Stimulated activated CD4-positive, alpha-beta T cell treated with anti-CD3 and anti-CD28 coated beads, TNF-alpha, amount 100 ng/mL, for 4 hours (primary cell): ENCODE measurements around the gene AKT2.

Source experiments
- DNase-seq, 3 experiments: peaks; one replicate each; pipeline ENCODE4 v3.0.0-alpha.2; 2020; ENCODE audit warnings: low read depth in 3 of 3

The AKT2 gene

DNA sequence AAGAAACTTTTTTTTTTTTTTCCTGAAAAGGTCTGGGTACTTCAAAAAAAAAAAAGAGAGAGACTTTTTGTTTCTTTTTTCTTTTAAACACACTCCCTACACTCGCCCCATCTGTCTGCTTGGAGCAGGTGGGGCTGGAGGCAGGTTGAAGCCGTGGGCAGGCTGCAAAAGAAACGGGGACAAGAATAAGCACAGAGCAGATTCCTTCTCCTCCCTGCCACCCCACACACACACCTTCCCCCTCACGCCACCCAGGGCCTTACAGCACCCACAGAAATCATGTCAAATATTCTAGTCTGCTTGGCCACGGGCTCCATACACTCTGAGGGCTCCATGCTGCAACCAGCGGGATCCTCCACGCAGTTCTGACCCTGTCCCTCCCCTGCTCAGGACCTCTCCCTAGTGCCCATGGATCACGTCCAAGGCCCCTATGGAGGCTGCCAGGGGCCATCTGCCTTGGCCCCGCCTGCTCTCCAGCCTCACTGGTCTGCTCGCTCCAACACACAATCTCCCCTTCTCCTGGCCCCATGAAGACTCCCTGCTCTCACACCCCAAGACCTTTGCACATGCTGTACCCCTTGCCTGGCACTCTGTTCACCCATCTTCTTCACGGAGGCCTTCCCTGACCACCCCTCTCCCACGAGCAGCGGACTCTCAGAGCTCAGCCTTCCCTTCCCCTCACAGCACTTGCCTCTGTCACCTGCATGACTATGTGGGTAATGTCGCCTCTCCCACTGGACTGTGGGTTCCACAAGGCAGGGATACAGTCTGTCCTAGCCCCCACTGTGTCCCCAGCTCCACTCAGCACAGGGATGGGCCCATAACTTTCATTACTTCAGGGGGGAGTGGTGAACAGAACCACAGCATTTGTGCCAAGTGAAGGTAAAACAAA lies 11.4 kb downstream of the AKT2 start:
- no peak for DNase-seq

DNA sequence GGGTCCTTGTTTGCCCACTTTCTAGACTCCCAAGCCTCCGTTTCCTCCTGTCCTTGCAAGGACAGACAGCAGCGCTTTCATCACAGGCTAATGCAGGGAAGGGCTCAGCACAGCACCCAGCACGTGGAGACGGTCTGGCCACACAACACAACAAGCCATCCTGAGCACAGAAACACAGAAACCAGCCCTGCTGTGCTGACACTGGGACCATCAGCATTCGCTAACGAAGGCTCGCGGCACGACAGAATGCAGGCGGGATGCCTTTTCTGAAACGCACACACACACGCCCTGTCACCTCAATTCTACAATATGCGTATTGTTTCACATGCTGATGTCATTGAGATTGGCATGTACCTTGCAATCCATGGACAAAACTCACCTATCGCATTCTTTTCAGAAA lies 12.9 kb downstream of the AKT2 start:
- no peak for DNase-seq

DNA sequence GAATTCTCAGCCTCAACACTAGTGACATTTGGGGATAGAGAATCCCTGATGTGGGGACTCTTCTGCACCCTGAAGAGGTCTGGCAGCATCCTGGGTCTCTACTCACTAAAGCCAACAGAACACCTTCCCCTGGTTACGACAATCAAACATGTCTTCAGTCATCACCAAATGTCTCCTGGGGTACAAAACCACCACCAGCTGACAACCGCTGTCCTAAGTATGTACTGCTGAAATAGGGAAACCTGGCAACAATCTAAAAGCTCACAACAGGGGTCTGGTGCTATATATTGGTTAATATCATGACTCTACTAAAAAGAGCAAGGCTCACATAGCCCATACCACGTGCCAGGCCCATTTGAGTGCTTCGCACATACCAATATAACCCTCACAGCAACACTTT lies 13.4 kb downstream of the AKT2 start:
- no peak for DNase-seq

DNA sequence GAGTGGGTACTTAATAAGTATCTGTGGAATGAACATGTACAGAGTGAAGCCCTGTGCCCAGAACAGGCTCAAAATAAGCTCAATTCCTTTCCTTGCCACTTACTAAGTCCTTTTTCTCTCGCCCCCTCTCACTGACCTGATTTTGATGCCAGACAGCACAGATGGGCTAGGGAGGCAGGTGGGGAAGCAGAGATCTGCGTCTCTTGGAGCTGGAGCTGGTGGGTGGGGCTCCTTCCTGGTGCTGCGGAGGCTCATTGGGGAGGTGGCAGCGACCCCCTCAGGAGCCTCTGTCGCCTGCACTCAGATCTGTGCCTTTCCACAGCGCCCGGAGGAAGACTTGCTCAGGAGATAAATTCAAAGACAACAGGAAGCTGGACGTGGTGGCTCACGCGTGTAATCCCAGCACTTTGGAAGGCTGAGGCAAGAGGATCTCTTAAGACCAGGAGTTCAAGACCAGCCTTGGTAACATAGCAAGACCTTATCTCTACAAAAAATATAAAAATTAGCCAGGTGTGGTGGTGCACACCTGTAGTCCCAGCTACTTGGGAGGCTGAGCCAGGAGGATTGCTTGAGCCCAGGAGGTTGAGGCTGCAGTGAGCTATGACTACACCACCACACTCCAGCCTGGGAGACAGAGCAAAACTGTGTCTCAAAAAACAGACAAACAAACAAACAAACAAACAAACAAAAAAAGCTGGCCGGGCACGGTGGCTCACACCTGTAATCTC lies 14.6 kb downstream of the AKT2 start:
- DNase-seq, result no peak

DNA sequence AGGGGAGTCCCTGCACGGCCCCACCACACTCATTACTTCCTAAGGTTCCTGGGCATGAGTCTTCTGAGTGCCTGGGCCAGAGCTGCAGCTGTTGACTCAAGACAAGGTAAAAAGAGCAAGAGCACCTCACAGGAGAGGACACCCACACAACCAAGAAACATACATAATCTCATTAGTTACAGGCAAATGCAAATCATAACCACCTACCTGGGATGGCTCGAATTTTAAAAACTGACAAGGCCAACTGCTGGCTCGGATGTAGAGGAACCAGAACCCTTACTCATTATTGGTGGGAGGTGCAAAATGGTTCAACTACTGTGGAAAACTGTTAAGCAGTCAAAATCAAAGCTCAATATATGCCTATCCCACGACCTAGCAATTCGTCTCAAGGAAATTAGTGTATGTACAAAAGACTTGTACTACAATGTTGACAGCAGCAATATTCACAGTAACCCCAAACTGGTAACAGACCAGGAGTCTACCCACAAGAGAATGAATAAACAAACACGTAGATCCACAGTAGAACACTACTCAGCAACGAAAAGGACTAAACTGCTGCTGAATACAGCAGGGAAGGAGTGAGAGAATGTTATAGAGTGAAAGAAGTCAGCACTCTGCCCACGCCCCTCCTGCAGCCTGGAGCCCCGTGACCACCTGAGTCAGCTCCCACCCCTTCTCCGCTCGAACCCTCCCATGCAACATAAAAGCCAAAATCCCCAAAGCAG lies 15.8 kb downstream of the AKT2 start:
- no peak for DNase-seq

DNA sequence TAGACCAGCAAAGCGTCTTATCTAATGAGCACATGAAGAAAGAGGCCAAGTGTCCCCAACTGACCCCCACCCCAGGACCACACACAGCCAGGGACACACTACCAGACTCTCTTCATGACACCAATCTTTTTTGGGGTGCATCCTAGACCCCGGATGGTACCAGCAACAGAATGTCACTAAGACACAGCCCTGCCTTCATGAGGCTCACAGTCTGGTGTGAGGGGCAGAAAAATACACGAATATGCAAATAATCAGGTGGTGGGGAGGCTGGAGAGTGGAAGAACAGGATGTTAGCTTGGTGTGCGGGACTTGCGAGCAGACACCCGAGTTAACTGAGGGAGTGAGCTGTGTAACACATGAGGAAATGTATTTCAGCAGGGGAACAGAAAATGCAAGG lies 17.5 kb downstream of the AKT2 start:
- no peak for DNase-seq

DNA sequence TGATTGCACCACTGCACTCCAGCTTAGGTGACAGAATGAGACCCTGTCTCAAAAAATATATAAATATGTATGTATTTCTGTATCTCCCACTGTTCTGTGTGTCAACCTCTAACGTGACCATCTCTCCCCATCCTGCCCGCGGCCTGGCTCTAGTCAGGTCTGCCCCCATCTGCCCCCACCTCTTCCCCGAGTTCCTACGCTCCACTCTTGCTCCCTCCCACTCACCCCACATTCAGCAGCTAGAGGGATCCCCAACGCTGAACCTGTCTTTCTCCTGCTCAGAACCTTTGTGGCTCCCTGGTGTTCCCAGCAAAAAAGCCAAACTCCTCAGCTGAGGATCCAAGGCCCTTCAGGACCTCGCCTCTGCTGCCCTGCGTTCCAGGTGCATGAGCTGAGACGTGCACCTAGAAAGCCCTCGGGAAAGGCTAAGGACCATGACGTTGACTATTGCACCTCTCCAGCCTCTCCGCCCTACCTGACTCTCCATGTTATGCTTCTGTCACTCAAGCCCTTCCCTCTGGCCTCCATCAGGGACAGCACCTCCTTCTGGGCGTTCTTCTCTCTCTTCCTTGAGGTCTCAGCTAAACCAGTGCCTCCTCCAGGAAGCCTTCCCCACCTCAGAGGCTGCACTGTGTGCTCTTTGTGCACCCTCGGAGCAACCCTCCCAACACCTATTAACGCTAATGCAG lies 18.1 kb downstream of the AKT2 start:
- DNase-seq, result no peak

DNA sequence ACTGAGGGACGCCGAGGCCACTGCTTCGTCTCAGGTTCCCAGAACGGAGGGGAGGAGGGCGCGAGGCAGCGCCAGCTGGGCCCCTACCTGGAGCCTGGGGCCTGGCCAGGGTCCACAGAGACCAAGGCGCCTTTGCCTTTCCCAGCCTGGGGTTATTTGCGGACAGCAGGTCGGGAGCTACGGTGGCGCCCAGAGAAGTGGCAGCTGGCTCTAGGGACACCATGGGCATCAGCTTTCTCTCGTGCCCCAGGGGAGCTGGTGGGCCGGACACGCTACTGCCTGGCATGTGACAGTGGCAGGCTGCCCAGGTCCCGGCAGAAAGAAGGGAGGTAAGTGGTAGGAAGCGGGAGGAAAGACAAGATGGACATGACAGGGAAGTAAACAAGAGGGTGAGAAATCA lies 19.0 kb downstream of the AKT2 start:
- no peak for DNase-seq

DNA sequence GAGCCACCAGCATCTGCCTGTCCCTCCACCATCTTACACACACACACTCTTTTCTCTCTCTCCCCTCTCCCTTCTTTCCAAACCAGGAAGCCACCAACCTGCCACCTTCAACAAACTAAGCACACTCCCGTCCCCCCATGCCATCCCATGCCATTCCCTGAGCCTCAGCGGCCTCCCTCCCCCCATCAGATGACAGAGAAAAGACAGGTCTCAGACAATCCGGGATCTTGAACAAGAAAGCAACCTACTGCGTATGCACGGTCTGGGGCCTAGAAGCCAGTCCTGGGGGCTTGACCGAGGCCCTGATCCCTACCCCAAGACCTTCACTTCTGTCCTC lies 19.4 kb downstream of the AKT2 start:
- no peak for DNase-seq

DNA sequence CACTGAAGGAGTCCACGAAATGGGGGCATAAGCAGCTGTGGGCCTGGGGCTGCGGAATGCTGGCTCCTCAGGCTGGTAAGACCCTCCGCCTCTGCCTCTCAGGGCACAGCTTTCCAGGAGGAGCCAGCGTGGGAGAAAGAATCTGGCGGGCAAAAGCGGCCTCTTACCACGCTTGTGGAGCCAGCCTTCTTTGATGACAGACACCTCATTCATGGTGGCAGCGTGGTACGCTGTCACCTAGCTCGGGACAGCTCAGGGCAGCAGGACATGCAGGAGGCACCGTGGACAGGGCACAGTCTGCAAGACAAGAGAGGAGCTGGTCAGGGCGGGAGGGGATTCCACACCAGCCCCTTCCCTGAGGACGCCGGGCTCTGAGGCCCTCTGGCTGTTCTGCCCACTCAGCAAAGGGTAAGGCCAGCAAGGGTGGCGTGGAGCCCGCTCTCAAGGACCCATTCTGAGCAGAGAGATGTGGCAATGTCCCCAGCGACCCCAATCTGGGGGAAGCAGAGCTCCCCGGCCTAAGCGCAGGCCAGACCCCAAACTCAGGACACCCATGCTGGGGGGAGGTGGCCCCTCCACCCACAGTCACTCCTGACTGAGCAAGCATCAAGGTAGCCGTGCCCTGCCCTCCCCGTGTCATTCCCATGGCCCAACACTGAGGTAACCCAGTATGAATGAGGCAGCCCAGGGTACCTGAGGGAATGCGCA lies 19.9 kb downstream of the AKT2 start:
- DNase-seq, result no peak

DNA sequence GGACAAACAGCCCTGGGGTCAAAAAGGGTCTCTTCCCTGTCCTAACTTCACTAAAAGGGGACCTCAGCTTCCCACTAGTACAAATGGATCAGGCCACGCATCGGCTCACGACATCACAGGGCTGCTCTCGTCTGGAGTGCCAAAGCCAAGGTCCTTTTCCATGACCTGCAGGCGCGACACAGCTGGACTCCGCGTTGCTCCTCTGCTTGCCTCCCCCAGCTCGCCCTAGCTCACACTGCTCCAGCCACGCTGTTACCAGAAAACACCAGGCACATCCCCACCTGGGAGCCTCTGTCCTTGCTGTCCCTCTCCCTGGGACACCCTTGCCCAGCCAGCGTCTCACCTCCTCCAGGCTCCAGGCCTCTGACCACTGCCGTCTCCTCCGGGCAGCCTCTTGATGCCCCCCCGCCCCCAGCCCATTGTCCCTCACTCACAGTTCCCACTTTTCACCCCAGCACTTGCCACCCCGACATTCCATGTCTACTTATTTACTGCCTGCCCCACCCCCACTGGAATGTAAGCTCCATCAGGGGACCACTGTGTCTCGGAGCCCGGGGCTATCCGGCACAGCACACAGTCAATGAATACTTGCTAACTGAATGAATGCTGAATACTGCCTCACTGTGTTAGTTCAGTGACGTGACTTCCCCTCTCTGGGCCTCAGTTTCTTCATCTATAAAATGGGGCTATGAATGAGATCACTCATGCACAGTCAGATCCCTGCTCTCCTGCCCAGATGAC lies 20.7 kb downstream of the AKT2 start:
- DNase-seq, result no peak

DNA sequence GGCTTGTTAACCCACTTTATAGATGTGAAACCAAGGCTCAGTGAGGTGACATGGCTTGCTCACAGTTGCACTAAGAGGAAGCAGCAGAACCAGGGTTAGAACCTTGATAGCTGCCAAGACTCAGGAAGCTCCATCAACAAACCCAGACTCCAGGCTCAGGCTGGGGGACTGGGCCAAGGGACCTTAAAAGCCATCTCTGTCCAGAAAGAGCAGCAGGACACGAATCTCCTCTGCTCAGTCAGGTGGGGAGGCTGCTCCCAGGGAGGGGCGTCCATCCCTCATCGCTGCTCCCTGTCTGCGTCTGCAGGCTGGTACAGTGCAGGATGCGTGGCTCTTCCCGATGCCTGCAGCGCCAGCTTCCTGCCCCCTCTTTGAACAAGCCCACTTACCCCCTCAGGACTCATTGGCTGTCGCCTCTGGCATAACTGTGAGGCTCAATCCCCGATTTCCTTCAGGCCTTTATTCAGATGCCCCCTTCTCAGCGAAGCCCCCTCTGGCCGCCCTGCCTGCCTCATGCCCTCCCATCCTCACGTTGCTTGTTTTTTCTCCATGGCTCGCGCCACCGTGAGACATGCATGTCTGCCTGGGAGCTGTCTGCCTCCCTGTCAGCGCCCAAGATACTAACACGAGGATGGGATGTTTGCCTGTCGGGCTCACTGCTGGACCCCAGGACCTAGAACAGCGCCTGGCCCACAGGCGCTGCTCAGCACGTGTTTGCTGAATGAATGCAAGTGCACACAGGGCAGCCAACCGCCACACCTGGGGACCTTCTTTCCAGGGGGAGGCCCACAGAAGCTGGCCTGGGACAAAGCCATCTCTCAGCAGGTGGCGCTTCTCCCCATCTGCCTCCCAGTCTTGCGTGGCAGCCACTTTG lies 21.5 kb downstream of the AKT2 start:
- DNase-seq, result no peak

DNA sequence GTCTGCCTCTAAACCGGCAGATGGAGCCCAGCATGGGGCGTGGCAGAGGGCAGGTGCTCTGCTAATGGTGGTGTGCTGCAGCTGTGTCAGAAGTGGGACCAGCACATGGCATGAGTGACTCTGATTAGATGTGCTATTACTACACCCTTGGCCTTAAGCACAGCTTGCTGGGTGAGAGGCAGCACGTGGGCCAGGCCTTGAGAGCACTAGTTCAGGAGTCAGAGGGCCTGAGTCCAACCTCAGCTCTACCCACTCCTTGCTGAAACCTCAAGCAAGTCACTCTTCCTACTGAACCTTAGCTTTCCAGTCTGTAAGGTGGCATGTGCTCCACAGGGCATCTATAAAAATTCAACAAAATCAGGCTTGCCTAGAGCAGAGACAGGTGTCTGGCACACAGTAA lies 22.7 kb downstream of the AKT2 start:
- no peak for DNase-seq

DNA sequence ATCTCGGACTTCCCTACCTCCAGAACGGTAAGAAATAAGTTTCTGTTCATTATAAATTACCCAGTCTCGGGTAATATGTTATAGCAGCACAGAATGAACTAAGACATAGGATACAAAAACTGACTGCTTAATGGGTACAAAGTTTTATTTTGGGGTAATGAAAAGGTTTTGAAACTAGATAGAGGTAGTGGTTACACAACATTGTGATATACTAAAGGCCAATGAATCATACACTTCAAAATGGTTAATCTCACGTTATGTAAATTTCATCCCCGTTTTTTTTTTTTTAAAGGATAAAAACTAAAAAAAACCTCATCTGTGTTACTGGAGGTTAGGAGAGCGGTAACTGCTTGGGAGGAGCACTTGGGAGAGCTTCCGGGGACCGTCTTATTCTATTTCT lies 23.5 kb downstream of the AKT2 start:
- no peak for DNase-seq

DNA sequence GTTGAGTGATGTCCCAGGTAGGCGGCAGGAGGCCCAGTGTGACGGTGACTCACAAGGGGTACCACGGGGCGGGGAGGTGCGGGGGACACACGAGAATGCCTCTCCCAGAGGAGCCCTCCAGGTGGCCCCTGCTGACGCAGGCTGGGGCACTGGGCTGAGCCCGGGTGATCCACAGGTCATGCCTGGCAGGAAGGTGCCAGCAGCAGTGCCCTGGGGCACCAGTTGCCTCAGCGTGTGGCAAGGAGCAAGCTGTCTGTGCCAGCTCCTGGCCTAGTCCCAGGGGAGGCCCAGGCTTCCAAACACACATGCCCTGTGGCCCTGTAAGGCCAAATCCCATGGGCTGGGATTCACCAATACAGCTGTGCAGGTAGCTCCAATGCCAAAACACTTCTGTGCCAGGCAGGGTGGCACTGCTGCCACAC lies 28.0 kb downstream of the AKT2 start:
- no peak for DNase-seq

DNA sequence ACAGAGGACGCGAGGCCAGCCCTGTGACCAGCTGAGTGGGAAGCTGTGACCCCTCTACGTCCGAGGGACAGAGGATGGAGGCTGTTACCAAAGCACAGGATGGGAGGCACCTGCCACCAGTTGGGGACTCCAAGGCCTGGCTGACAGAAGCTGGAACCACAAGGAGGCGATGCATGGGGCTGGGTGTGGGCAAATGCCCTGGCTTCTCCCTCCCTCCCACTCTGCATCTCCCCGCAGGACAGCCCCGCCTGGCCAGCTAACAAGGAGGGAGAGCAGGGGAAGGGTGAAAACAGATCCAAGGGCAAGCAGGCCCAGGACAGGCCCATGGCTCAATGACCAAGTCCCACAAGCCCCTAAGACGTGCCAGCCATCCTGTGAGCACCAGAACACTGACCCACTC lies 28.6 kb downstream of the AKT2 start:
- DNase-seq, result no peak

DNA sequence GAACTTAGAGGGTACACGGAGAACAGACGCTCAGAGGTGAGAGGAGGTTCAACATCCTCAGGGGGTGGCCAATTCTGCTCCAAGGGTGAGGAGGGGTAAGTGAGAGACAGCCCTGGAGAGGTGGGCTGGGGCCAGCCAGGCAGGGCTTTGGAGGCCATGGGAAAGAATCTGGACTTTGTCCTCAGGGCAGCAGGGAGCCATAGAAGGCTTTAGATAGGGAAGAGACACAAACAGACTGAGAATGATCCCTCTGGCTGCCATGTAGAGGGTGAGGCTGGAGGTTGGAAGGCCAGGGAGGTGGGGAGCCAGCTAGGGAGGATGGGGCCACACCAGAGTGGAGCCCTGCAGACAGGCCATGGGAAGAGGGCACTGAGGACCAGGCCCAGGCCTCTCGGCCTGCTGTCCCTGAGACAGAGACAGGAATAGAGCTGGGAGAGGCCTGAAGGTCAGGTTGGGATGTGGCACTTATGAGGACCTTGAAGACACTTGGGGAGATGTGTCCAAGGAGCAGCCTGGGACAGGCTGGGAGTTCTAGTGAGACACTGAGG lies 29.5 kb downstream of the AKT2 start:
- DNase-seq, result no peak

DNA sequence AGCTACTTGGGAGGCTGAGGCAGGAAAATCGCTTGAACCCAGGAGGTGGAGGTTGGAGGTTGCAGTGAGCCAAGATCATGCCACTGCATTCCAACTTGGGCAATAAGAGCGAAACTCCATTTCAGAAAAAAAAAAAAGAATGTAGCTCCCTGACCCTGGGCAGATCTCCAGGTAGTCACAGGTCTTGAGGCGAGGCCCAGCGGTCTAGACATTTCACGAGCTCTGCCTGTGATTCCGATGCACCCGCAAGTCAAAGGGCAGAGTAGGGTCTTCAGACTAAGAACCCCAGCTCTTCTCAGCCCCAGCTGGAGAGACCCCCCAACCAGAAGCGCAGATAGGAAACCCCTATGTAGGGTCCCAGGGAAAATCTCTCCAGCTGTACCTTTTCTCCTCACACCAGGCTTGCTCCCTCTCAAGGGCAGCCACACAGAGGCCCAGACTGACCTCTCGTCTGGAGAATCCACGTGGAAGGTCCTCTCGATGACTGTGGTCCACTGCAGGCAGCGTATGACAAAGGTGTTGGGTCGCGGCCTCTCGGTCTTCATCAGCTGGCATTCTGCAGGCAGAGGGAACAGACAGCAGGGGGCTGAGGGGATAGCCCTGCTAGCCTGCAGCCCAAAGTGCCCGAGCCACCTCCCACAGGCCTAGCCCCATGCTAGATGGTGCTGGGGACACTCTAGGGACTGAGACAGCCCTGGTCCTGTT lies 30.3 kb downstream of the AKT2 start:
- no peak for DNase-seq

DNA sequence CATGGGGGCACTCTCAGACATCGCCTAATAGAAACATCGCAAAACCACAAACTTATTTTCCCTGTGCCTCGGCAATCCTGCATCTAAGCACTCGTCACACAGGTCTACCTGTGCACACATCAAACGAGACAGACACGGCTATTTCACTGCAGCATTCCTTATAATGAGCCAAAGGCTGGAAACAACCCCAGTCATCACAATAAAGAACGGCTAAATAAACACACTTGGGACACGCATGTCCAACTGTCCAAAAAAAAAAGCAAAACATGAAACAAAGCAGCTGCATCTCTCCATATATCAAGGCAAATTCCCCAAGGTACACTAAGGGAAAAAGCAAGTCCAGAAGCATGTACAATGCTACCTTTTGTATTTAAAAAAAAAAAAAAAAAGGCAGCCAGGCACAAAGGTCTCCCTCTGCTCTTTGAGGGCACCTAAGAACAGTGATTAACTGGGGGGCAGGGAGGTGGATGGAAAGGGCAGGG lies 31.5 kb downstream of the AKT2 start:
- DNase-seq, result no peak
